8988T (cell line): ENCODE measurements around the gene DLG2.
"Not testable (repeated sequence)": the region's sequence is repeated elsewhere in the genome, so short reads cannot be mapped to it uniquely, and the experiment has no call there.

ENCODE experiments used
- DNase-seq: peaks from one replicate; pipeline ENCODE4 v3.0.0; 2011

Gene DLG2

GRCh38 chr11:85184721-85185120 is 442.4 kb downstream of the DLG2 start:
- DNase-seq, result no peak

- DNase-seq, result no peak
Measured at GRCh38 chr11:85182441-85183387, 444.4 kb downstream of the DLG2 start.

- DNase-seq, result no peak
Measured at GRCh38 chr11:85180528-85180927, 446.6 kb downstream of the DLG2 start.

- DNase-seq, result no peak
Measured at GRCh38 chr11:85171648-85172257, 455.4 kb downstream of the DLG2 start.

- no peak for DNase-seq
Measured at GRCh38 chr11:85170184-85170583, 457.0 kb downstream of the DLG2 start.

GRCh38 chr11:85167471-85167870 is 459.7 kb downstream of the DLG2 start:
- DNase-seq, result no peak

GRCh38 chr11:85167038-85167437 is 460.1 kb downstream of the DLG2 start:
- no peak for DNase-seq

- DNase-seq, result no peak
Measured at GRCh38 chr11:85165819-85166218, 461.3 kb downstream of the DLG2 start.

- no peak for DNase-seq
Measured at GRCh38 chr11:85164743-85165142, 462.4 kb downstream of the DLG2 start.

- DNase-seq, result no peak
Measured at GRCh38 chr11:85154294-85154693, 472.9 kb downstream of the DLG2 start.

- no peak for DNase-seq
Measured at GRCh38 chr11:85137597-85137996, 489.5 kb downstream of the DLG2 start.

GRCh38 chr11:85133636-85134035 is 493.5 kb downstream of the DLG2 start:
- no peak for DNase-seq

GRCh38 chr11:85132851-85133585 is 494.1 kb downstream of the DLG2 start:
- no peak for DNase-seq

GRCh38 chr11:85127349-85127748 is 499.8 kb downstream of the DLG2 start:
- no peak for DNase-seq

- no peak for DNase-seq
Measured at GRCh38 chr11:85123752-85124231, 503.4 kb downstream of the DLG2 start.

- no peak for DNase-seq
Measured at GRCh38 chr11:85118151-85118550, 509.0 kb downstream of the DLG2 start.

GRCh38 chr11:85115798-85116197 is 511.3 kb downstream of the DLG2 start:
- no peak for DNase-seq

GRCh38 chr11:85114786-85115185 is 512.4 kb downstream of the DLG2 start:
- DNase-seq, result no peak

- DNase-seq, result not testable (repeated sequence)
Measured at GRCh38 chr11:85110246-85110645, 516.9 kb downstream of the DLG2 start.

GRCh38 chr11:85109141-85109540 is 518.0 kb downstream of the DLG2 start:
- DNase-seq, result no peak

GRCh38 chr11:85105868-85106267 is 521.3 kb downstream of the DLG2 start:
- DNase-seq, result no peak

- no peak for DNase-seq
Measured at GRCh38 chr11:85099522-85099921, 527.6 kb downstream of the DLG2 start.

GRCh38 chr11:85098996-85099395 is 528.1 kb downstream of the DLG2 start:
- no peak for DNase-seq
